GM10266 (cell line): ENCODE results near the gene NADSYN1.

Experiments used
- DNase-seq: peaks from one replicate; pipeline ENCODE4 v3.0.0; 2012; ENCODE audit errors: extremely low spot score
- TF ChIP-seq, protein P1 (sequence below): IDR thresholded peaks from 2 replicates; pipeline ENCODE4 v1.5.1; 2012; ENCODE audit warnings: mild to moderate bottlenecking, low read depth; ENCODE audit not compliant: control insufficient read depth, insufficient read depth; ENCODE audit errors: missing control alignments

NADSYN1 gene

GRCh38 chr11:71465054-71465453 is 12.1 kb downstream of the NADSYN1 start:
- DNase-seq: no peak
- TF ChIP-seq, protein P1, sequence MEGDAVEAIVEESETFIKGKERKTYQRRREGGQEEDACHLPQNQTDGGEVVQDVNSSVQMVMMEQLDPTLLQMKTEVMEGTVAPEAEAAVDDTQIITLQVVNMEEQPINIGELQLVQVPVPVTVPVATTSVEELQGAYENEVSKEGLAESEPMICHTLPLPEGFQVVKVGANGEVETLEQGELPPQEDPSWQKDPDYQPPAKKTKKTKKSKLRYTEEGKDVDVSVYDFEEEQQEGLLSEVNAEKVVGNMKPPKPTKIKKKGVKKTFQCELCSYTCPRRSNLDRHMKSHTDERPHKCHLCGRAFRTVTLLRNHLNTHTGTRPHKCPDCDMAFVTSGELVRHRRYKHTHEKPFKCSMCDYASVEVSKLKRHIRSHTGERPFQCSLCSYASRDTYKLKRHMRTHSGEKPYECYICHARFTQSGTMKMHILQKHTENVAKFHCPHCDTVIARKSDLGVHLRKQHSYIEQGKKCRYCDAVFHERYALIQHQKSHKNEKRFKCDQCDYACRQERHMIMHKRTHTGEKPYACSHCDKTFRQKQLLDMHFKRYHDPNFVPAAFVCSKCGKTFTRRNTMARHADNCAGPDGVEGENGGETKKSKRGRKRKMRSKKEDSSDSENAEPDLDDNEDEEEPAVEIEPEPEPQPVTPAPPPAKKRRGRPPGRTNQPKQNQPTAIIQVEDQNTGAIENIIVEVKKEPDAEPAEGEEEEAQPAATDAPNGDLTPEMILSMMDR: no peak

GRCh38 chr11:71466358-71466757 is 13.4 kb downstream of the NADSYN1 start:
- no peak for DNase-seq
- TF ChIP-seq, protein P1: no peak

- TF ChIP-seq, protein P1: no peak
- DNase-seq: no peak
These were observed 14.2 kb downstream of the NADSYN1 start for GRCh38 chr11:71467164-71467563.

DNA sequence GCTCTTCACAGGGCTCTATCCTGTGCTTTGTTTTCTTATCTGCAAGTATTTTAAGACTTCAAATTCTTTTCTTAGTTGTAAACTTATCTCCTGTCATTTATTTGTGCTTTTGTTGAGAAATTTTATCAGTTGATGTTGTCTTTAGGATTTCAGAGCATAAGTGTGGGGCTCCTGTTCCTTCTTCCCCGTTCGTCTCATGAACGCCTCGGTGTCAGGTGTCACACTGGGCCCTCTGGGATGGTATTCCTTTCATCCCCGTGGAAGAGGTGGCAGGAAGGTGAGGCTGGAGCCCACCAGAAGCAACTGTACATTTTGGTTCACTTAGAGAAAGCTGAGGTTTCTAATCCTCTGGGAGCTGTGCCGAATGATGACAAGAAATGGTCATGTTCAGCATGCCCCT is 17.9 kb downstream of the NADSYN1 start:
- TF ChIP-seq, protein P1: no peak
- DNase-seq: no peak

DNA sequence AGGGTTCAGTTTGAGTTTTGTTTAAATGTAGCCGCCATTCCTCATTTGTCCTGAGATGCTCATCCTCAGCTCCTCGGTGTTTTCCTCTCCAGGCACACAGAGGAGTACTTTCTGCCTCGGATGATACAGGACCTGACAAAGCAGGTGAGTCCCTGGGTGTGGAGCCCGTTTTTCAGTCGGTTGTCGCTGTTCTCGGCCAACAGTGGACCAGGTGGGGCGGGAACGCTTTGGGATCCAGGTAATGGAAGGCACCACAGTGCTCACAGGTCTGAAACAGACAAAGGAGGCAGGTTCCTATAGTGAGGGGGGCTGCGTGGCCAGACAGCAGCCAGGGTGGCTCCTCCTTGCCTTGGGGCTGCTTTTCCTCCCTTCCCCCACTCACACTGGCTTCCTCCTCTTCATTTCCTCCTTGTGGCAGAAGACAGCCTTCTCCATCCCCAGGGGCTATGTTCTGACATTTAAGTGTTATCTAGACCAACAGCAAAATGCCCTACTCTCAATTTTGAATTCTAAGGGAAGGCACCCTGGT is 19.4 kb downstream of the NADSYN1 start:
- TF ChIP-seq, protein P1: no peak
- DNase-seq: no peak

GRCh38 chr11:71472941-71473792 is 20.2 kb downstream of the NADSYN1 start:
- TF ChIP-seq, protein P1: no peak
- no peak for DNase-seq

- DNase-seq: no peak
- TF ChIP-seq, protein P1: no peak
These were observed 20.7 kb downstream of the NADSYN1 start for GRCh38 chr11:71473793-71474080.
